ENCODE measurements around the gene IZUMO2.

DNA sequence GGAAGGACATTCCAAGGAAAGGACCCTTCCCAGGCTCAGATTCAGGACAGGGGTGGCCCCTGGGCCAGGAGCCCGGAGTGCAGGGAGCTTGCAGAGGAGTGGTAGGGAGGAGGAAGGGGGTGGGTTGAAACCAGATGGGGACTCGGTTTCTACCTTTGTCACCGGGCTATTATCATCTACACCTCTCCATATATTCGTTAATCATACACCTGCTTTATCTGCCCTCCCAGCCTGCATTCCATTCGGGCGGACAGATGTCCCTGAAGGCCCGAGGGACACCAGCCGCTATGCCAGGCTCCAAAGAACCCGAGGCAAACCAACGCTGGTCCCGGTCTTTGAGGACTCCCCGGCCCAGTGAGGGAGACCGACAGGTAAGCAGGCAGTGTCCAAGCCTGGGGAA, 24.9 kb upstream of the IZUMO2 start:
- TF ChIP-seq EZH2 (IDR thresholded peaks at IDR 0.05) = no peak
- TF ChIP-seq POLR2AphosphoS5 (IDR thresholded peaks at IDR 0.05; ENCODE audit: borderline replicate concordance, low read depth, low read length) = no peak
